A549 (cell line): ENCODE data around the gene BOLA3.

Source experiments
- CBX2 ChIP-seq: fragments of 200-600 bp; sonication (generic); IDR thresholded peaks from 2 replicates; pipeline ENCODE4 v1.6.1; 2016; ENCODE audit warnings: low read depth, mild to moderate bottlenecking, borderline replicate concordance
- CTCF ChIP-seq: fragments of >200 bp; sonication (Bioruptor Twin); formaldehyde crosslinking; IDR thresholded peaks from 3 replicates; pipeline ENCODE4 v1.5.1; 2016
- HDAC2 ChIP-seq: fragments of 200-600 bp; sonication (generic); IDR thresholded peaks from 2 replicates; pipeline ENCODE4 v1.6.1; 2016
- PHF8 ChIP-seq: fragments of 200-600 bp; sonication (generic); IDR thresholded peaks from 2 replicates; pipeline ENCODE4 v1.6.1; 2016; ENCODE audit warnings: low read depth, mild to moderate bottlenecking, antibody characterized with exemption, moderate library complexity, borderline replicate concordance
- POLR2A ChIP-seq: IDR thresholded peaks from 2 replicates; pipeline ENCODE4 v1.6.1; 2012; ENCODE audit warnings: mild to moderate bottlenecking, low read length
- ZNF302 ChIP-seq: fragments of 250-450 bp; sonication (Bioruptor Pico); IDR thresholded peaks from 2 replicates; pipeline ENCODE4 v1.9.0; 2021; ENCODE audit warnings: inconsistent platforms, mild to moderate bottlenecking, moderate library complexity

DNA sequence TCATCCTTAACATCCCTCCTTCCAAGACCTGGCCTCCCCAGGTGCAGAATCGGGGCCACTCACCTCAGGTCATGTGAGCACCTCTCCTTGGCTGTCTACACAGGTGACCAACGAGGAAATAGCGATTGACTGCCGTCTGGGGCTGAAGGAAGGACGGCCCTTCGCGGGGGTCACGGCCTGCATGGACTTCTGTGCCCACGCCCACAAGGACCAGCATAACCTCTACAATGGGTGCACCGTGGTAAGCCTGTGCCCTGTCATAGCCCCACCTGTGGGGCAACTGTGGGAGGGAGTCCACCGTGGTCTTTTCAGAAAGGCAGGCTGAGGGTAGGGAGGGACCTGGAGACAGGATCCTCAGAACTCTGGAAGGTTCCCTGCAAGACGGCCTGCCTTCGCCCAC is 54.3 kb downstream of the BOLA3 start:
- TF ChIP-seq POLR2A (no peak), CTCF (no peak), ZNF302 (CRISPR knock-in tag) (no peak), CBX2 (no peak), PHF8 (no peak), HDAC2 (no peak)
